Retinal pigment epithelial cell (primary cell): ENCODE data around the gene HSH2D.
"Not testable (repeated sequence)": the region's sequence is repeated elsewhere in the genome, so short reads cannot be mapped to it uniquely, and the experiment has no call there.

Experiments used
- DNase-seq: peaks from one replicate; pipeline ENCODE4 v3.0.0-alpha.2; 2010; ENCODE audit warnings: low read depth
- H3K4me3 ChIP-seq: 2 replicates; pipeline ENCODE4 v1.5.1; 2011; ENCODE audit warnings: mild to moderate bottlenecking, low read length, control low read depth, moderate library complexity
- TF ChIP-seq, protein P1 (sequence below): conservative IDR thresholded peaks from 2 replicates; pipeline ENCODE4 v1.5.1; 2011; ENCODE audit warnings: low read depth, low read length, control low read depth, inconsistent platforms

Gene HSH2D

DNA sequence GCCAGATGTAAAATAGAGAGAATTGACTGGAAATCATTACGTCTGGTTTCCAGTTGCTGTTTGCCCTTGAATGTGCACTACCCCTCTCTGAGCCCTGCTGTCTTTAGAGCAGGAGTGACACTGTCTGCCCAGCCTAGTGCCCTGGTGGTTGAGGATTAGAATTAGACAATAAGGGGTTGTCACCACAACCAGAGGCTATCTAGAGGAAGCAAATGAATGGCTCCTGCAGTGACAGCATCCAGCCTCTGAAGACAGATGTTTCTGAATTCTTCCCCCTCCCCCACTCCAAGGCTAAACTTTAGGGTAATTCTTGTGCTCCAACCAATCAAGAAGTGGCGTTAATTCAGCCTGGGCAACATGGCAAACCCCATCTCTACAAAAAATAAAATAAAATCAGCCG lies 29.8 kb upstream of the HSH2D start:
- TF ChIP-seq, protein P1, sequence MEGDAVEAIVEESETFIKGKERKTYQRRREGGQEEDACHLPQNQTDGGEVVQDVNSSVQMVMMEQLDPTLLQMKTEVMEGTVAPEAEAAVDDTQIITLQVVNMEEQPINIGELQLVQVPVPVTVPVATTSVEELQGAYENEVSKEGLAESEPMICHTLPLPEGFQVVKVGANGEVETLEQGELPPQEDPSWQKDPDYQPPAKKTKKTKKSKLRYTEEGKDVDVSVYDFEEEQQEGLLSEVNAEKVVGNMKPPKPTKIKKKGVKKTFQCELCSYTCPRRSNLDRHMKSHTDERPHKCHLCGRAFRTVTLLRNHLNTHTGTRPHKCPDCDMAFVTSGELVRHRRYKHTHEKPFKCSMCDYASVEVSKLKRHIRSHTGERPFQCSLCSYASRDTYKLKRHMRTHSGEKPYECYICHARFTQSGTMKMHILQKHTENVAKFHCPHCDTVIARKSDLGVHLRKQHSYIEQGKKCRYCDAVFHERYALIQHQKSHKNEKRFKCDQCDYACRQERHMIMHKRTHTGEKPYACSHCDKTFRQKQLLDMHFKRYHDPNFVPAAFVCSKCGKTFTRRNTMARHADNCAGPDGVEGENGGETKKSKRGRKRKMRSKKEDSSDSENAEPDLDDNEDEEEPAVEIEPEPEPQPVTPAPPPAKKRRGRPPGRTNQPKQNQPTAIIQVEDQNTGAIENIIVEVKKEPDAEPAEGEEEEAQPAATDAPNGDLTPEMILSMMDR, result no peak
- DNase-seq, result no peak
- no peak overlapping the region for H3K4me3 ChIP-seq

DNA sequence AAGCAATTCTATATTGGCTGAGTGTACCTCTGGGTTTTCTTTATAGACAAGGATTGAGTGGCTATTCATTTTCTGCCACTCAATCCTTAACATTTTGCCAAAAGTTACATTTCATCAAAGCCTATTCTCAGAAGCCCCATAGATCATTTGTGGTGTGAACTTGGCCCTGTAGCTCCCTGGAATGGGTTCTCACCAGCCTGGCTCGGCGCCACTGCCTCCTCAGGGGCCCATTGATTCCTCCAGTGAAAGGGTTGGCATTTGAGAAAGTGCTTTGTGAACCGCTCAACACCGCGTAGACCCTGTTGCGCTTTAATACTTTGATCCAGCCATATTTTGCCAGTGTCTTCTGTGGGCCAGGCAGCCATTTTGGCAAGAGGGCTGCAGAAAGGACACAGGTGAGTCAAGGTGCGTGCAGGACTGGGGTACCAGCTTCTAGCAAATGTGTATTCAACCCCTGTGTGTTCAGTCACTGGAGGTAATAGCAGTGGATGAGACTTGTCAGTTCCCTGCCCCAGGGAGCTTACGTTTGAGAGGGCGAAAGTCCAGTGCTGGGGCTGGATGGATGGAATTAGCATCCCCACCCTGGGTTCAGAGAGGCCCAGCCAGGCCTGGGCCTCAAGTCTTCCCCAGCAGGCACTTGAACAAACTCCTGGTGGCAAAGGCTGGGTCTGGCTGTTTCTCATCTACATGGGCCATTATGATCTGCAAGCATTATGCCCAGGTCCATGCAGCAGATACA lies 28.0 kb upstream of the HSH2D start:
- TF ChIP-seq, protein P1, result no peak
- no peak overlapping the region for H3K4me3 ChIP-seq
- DNase-seq, result no peak

DNA sequence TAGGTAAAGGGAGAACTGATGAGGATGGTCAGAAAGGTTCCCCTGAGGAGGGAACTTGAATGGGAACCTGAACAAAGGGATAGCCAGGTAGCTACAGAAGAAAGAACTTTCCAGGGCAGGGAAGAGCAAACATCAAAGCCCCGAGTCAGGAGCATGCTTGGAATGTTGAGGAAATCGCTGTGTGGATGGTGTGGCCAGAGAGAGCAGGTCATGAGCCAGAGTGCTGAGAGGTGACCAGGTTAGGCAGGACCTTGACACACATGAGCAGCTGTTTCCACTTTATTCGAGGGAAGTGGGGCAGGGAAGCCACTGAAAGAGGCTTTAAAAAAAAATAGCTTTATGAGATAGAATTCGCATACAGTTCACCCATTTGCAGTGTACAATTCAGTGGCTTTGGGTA lies 27.4 kb upstream of the HSH2D start:
- TF ChIP-seq, protein P1, result no peak
- no peak overlapping the region for H3K4me3 ChIP-seq
- no peak for DNase-seq

DNA sequence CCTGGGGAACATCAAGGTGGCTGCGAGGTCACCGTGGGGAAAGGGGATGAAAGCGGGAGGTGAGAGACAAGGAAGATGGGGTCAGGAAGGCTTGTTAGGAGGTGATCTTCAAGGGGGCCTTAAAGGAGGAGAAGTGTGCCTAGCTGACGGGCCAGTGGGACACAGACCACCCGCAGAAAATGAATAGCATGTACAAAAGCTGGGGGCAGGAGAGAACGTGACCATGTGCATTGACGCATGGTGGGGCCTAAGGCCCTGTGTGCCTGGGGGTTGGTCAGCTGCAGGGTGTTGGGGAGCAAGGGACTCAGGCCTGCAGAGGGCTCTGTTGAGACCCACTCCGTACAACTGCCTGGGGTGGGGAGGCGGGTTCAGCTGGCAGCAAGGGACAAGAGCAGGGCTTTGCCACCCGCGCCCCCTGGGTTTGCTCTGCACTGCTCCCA lies 25.9 kb upstream of the HSH2D start:
- no peak for DNase-seq
- no peak overlapping the region for H3K4me3 ChIP-seq
- TF ChIP-seq, protein P1, result peak; percentile 13

DNA sequence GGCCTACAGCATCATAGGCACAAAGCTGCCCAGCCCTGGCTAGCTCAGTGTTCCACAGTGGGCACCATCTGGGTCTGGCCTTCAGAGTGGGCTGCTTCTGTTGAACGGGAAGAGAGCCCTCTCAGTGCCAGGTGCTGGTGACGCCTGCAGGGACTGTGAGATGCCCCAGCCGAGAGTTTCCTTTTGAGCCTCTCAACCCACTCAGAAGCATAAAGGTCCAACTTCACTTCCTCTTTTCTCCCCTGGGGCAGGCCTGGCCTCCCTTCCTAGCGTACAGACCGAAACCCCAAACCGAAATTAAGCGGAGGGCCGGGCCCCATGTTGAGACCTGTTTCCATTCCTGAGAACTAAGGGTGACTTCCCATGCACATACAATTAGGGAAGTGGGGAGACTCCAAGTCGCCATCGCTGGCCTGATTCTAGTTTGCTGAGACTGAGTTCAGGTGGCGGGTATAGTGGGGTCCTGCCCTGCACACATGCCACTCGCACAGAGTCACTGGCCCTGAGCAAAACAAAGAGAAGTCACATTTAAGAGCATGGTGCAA lies 24.9 kb upstream of the HSH2D start:
- TF ChIP-seq, protein P1, result no peak
- H3K4me3 ChIP-seq, result no peak overlapping the region
- no peak for DNase-seq

DNA sequence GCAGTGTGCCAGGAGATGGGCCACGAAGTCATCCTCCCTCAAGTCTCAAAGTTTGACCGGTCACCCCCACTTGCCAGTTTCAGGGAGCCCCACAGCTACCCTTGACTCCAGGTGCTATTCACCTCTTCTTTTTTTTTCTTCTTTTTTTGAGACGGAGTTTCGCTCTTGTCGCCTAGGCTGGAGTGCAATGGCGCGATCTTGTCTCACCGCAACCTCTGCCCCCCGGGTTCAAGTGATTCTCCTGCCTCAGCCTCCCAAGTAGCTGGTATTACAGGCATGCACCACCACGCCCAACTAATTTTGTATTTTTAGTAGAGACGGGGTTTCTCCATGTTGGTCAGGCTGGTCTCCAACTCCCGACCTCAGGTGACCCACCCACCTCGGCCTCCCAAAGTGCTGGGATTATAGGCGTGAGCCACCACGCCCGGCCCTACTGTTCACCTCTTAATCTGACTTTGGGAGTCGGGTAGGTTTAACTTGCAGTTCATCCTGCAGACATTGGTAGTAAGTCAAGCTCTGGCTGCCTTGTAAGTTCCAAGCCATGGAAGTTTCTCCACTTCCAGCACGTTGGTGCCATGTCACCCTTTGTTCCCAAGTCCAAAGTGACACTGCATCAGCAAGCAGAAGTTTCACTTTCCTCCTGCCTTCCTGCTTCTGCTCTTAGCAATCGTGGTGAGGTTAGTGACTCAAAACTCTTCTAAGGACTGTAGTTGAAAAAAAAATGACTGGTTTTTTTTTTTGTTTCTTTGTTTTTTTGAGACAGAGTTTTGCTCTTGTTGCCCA lies 24.2 kb upstream of the HSH2D start:
- not testable (repeated sequence) for DNase-seq, H3K4me3 ChIP-seq

DNA sequence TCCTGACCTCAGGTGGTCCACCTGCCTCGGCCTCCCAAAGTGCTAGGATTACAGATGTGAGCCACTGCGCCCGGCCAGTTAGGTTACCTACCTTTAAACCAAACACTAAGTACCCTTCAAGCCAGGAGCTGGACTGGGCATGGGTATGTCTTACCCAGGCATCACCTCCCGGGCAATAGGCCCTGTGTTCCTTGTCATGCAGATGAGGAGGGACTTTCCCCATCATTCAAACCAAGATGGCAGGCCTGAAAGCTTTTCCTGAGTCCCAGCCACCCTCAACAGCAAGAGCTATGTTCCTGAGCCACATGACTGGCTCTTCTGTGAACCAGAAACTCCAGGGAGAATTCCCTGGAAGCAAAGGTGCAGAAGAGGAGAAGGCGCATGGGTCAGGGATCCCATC lies 22.3 kb upstream of the HSH2D start:
- DNase-seq, result no peak
- TF ChIP-seq, protein P1, result no peak
- no peak overlapping the region for H3K4me3 ChIP-seq
